K562 (cell line): ENCODE data around the gene CALML6. TPM values are rescaled to one million over a fixed set of nuclear protein-coding genes. Genes with fewer than 3 reads are reported as not detected.

Source experiments
- BRCA1 ChIP-seq, 2 experiments: fragments of 450-650 bp in 1 of 2; sonication (generic) in 1 of 2; formaldehyde crosslinking in 1 of 2; IDR thresholded peaks; 2 replicates each; pipeline versions ENCODE4 v1.5.0 to v1.6.1; 2017 to 2020; ENCODE audit warnings: mild to moderate bottlenecking in 1 of 2, missing genetic modification reagents in 1 of 2
- CBFA2T3 ChIP-seq: fragments of 450-650 bp; IDR thresholded peaks from 2 replicates; pipeline ENCODE4 v1.6.1; 2017
- ELF1 ChIP-seq: fragments of 200-800 bp; sonication (Bioruptor generic); IDR thresholded peaks from 2 replicates; pipeline ENCODE4 v1.6.1; 2016; ENCODE audit warnings: missing genetic modification characterization, missing compliant biosample characterization
- EP400 ChIP-seq: fragments of 450-650 bp; IDR thresholded peaks from 2 replicates; pipeline ENCODE4 v1.6.1; 2017; ENCODE audit warnings: antibody characterized with exemption, mild to moderate bottlenecking, moderate library complexity
- FOS ChIP-seq: IDR thresholded peaks from 3 replicates; pipeline ENCODE4 v1.6.1; 2011; ENCODE audit not compliant: insufficient read length; ENCODE audit errors: extremely low read depth
- MAZ ChIP-seq, 2 experiments: fragments of 450-650 bp in 1 of 2; sonication (generic) in 1 of 2; formaldehyde crosslinking; IDR thresholded peaks in 1 of 2; conservative IDR thresholded peaks in 1 of 2; 2 replicates each; pipeline versions ENCODE4 v1.4.0 to v1.5.0; 2020; ENCODE audit warnings: mild to moderate bottlenecking in 1 of 2, missing genetic modification reagents in 1 of 2
- MEIS2 ChIP-seq: fragments of 450-650 bp; IDR thresholded peaks from 2 replicates; pipeline ENCODE4 v1.6.1; 2014; ENCODE audit warnings: mild to moderate bottlenecking; ENCODE audit not compliant: partially characterized antibody
- NFYB ChIP-seq: IDR thresholded peaks from 2 replicates; pipeline ENCODE4 v1.6.1; 2011; ENCODE audit warnings: mild to moderate bottlenecking, moderate library complexity; ENCODE audit not compliant: insufficient read length; ENCODE audit errors: extremely low read depth
- POU5F1 ChIP-seq: fragments of 150-350 bp; IDR thresholded peaks from 2 replicates; pipeline ENCODE4 v1.6.1; 2014; ENCODE audit warnings: borderline replicate concordance, low read length, low read depth, mild to moderate bottlenecking; ENCODE audit not compliant: partially characterized antibody
- RBFOX2 ChIP-seq: fragments of 200-400 bp; formaldehyde crosslinking; IDR thresholded peaks from 2 replicates; pipeline ENCODE4 v1.6.1; 2017; ENCODE audit warnings: low read depth, mild to moderate bottlenecking, low read length, moderate library complexity
- RCOR1 ChIP-seq, 2 experiments: IDR thresholded peaks; 2 replicates each; pipeline ENCODE4 v1.6.1; 2012; ENCODE audit warnings: low read depth in 2 of 2, low read length in 2 of 2, borderline replicate concordance in 1 of 2, improper control_type of control experiment in 1 of 2
- RHOXF2B ChIP-seq: fragments of 250-450 bp; sonication (Bioruptor Pico); conservative IDR thresholded peaks from 2 replicates; pipeline ENCODE4 v1.5.1; 2021
- SREBF2 ChIP-seq: sonication (generic); formaldehyde crosslinking; IDR thresholded peaks from 2 replicates; pipeline ENCODE4 v1.4.0; 2020; ENCODE audit warnings: mild to moderate bottlenecking, missing genetic modification reagents
- TBL1XR1 ChIP-seq, 2 experiments: IDR thresholded peaks; 2 replicates each; pipeline ENCODE4 v1.6.1; 2012; ENCODE audit warnings: improper control_type of control experiment in 2 of 2, low read length in 2 of 2, mild to moderate bottlenecking in 1 of 2
- TEAD4 ChIP-seq, 2 experiments: sonication (generic) in 1 of 2; formaldehyde crosslinking in 1 of 2; IDR thresholded peaks; 2 replicates each; pipeline versions ENCODE4 v1.6.1 to v1.8.0; 2012 to 2022; ENCODE audit warnings: borderline replicate concordance in 1 of 2, inconsistent platforms in 1 of 2, low read length in 1 of 2, mild to moderate bottlenecking in 1 of 2, missing genetic modification reagents in 1 of 2
- TOE1 ChIP-seq, 2 experiments: fragments of 450-650 bp in 1 of 2; sonication (generic) in 1 of 2; formaldehyde crosslinking in 1 of 2; IDR thresholded peaks; 2 replicates each; pipeline versions ENCODE4 v1.7.1 to v1.8.0; 2016 to 2022; ENCODE audit warnings: borderline replicate concordance in 2 of 2, mild to moderate bottlenecking in 2 of 2, antibody characterized with exemption in 1 of 2, inconsistent platforms in 1 of 2, low read depth in 1 of 2, missing genetic modification reagents in 1 of 2, moderate library complexity in 1 of 2
- ZFP1 ChIP-seq: fragments of 450-650 bp; formaldehyde crosslinking; IDR thresholded peaks from 2 replicates; pipeline ENCODE4 v1.4.0; 2020; ENCODE audit warnings: mild to moderate bottlenecking, mixed read lengths
- ZFX ChIP-seq: sonication (generic); formaldehyde crosslinking; IDR thresholded peaks from 2 replicates; pipeline ENCODE4 v1.8.0; 2022; ENCODE audit warnings: mild to moderate bottlenecking, missing genetic modification reagents, moderate library complexity
- ZNF354B ChIP-seq: fragments of 250-450 bp; sonication (Bioruptor Pico); IDR thresholded peaks from 2 replicates; pipeline ENCODE4 v1.4.0; 2020
- ZNF408 ChIP-seq: fragments of 250-450 bp; sonication (Bioruptor Pico); IDR thresholded peaks from 2 replicates; pipeline ENCODE4 v1.4.0; 2020; ENCODE audit warnings: low read depth, mild to moderate bottlenecking, moderate library complexity
- ZNF717 ChIP-seq: fragments of 250-450 bp; sonication (Bioruptor Pico); IDR thresholded peaks from 2 replicates; pipeline ENCODE4 v1.5.0; 2021
- ZNF75A ChIP-seq: fragments of 450-650 bp; formaldehyde crosslinking; IDR thresholded peaks from 2 replicates; pipeline ENCODE4 v1.4.0; 2020; ENCODE audit warnings: mild to moderate bottlenecking
- ZNF79 ChIP-seq: fragments of 250-450 bp; sonication (Bioruptor Pico); IDR thresholded peaks from 2 replicates; pipeline ENCODE4 v1.4.0; 2020; ENCODE audit warnings: low read depth, mild to moderate bottlenecking, moderate library complexity
- polyA plus RNA-seq, 8 experiments: library from polyadenylated mRNA; depleted of rRNA in 4 of 8; stranded (reverse) in 5 of 8; unstranded in 3 of 8; fragments of >200 nt; fragmentation: Nextera tagmentation in 2 of 8; fragmentation: Illumina TruSeq in 1 of 8; extraction: Ambion mirVana in 2 of 8; extraction: Trizol in 1 of 8; gene quantifications; 2 replicates each; pipeline versions ENCODE4 v1.2.1 to v1.2.3, GENCODE V29; 2011 to 2014; ENCODE audit warnings: inconsistent platforms in 1 of 8, missing spikeins in 1 of 8
- total RNA-seq, 7 experiments: library from RNA; depleted of rRNA in 6 of 7; stranded (reverse); fragments of >200 nt in 6 of 7; fragmentation: Illumina TruSeq in 2 of 7; extraction: Trizol in 2 of 7; gene quantifications; 2 replicates each; pipeline versions ENCODE4 v1.2.1 to v1.2.3, GENCODE V29; 2011 to 2021; ENCODE audit warnings: low replicate concordance in 1 of 7
- TF ChIP-seq, protein P1 (sequence below): fragments of 250-450 bp; sonication (Bioruptor Pico); IDR thresholded peaks from 2 replicates; pipeline ENCODE4 v1.8.0; 2021; ENCODE audit warnings: borderline replicate concordance, mild to moderate bottlenecking, moderate library complexity; ENCODE audit not compliant: poor library complexity, severe bottlenecking

The CALML6 gene
- total and polyA plus RNA-seq, 9 of the 15 experiments (the other 6 are each of a cell fraction or from before 2014, with no cell fraction given), result 0.14 TPM; not detected in 8

DNA sequence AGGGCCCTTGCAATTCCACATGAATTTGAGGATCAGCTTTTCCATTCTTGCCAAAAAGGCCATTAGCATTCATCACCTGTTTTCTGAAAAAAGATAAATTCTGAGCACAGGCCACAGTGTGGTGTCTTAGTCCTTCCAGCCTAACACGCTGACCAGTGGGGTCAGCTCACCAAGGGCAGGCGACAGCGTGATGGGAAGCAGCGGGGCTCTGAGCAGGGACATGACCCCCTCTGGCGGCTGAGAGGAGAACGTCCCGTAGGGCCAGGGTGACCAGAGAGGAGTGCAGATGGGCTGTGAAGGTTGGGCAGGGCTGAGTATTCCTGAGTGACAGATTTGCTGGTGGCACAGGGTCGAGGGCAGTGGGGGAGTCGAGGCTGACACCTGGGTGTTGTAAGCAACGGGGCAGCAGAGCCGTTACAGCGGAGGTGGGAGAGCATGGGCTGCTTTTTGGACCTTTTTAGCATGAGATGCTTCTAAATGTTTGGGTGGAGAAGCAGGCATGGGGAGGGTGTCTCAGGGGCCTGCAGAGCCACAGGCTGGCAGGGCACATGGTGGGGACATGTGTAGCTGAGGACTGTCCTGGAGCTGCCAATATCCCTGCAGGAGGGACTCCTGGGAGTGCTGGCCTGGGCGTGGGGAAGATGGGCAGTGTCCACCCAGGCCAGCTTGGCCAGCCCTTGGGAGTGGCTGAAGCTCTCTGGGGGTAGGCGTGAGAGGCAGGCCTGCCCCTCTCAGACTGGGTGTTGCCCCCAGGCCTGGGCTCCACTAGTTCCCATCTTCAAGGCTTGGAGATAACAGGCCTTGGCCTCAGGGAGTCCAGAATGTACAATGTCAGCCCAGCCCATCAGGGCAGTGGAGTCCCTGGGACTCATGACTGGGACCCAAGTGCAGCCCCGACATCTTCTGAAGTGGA, 8.6 kb upstream of the CALML6 start (continued):
- TF ChIP-seq TOE1 (IDR thresholded peaks at IDR 0.05; ENCODE audit: borderline replicate concordance) (peak; percentile 38; the same call in 1 of the 2 replicates), TOE1 (CRISPR knock-in tag; IDR thresholded peaks at IDR 0.05; ENCODE audit: borderline replicate concordance, low read depth) (no peak), ZNF75A (CRISPR knock-in tag) (no peak), TEAD4 (IDR thresholded peaks at IDR 0.05; ENCODE audit: low read length) (peak; percentile 53), TEAD4 (CRISPR knock-in tag; IDR thresholded peaks at IDR 0.05; ENCODE audit: borderline replicate concordance) (no peak), ZNF717 (no peak), RBFOX2 (no peak), CBFA2T3 (no peak), SREBF2 (CRISPR knock-in tag) (no peak), ZNF354B (CRISPR knock-in tag) (no peak), BRCA1 (IDR thresholded peaks at IDR 0.05) (no peak), BRCA1 (CRISPR knock-in tag; IDR thresholded peaks at IDR 0.05) (no peak), POU5F1 (peak; percentile 45), TBL1XR1 (IDR thresholded peaks at IDR 0.05; ENCODE audit: low read length in 2 of 2) (peak in 1 of 2 experiments; percentile 54; a peak in 1 of 4 replicates), FOS (no peak), ELF1 (no peak), ZFP1 (CRISPR knock-in tag) (no peak), ZNF408 (no peak), MAZ (CRISPR knock-in tag; conservative IDR thresholded peaks at IDR 0.05 in 1 of 2, IDR thresholded peaks at IDR 0.05 in 1 of 2) (peak in 1 of 2 experiments; percentile 83; a peak in 2 of 4 replicates), RHOXF2B (CRISPR knock-in tag) (no peak), RCOR1 (IDR thresholded peaks at IDR 0.05; ENCODE audit: borderline replicate concordance in 1 of 2, low read depth in 2 of 2, low read length in 2 of 2) (peak in 1 of 2 experiments; percentile 85; a peak in 2 of 4 replicates), EP400 (peak; percentile 69), NFYB (no peak), ZFX (CRISPR knock-in tag) (no peak), MEIS2 (peak; percentile 67), ZNF79 (CRISPR knock-in tag) (no peak)
- TF ChIP-seq, protein P1, sequence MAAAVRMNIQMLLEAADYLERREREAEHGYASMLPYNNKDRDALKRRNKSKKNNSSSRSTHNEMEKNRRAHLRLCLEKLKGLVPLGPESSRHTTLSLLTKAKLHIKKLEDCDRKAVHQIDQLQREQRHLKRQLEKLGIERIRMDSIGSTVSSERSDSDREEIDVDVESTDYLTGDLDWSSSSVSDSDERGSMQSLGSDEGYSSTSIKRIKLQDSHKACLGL, result no peak
